RWPE2 (cell line): Measurements from ENCODE around the gene PRTG.

ENCODE experiments used
- ATAC-seq: fragments of 200-7000 bp; cut with Tn5 transposase; 3 replicates; pipeline ENCODE4 v1.9.1; 2021; ENCODE audit warnings: low read depth
- DNase-seq: peaks from one replicate; pipeline ENCODE4 v3.0.0-alpha.2; 2020; ENCODE audit warnings: low spot score
- H3K27ac ChIP-seq: fragments of 450-650 bp; 2 replicates; pipeline ENCODE4 v1.5.1; 2017; ENCODE audit warnings: mild to moderate bottlenecking; ENCODE audit not compliant: poor library complexity, severe bottlenecking
- H3K27me3 ChIP-seq: fragments of 250-450 bp; sonication (Bioruptor Pico); 2 replicates; pipeline ENCODE4 v1.5.1; 2021; ENCODE audit warnings: mild to moderate bottlenecking, moderate library complexity; ENCODE audit not compliant: insufficient read depth, poor library complexity, severe bottlenecking
- H3K36me3 ChIP-seq: fragments of 250-450 bp; sonication (Bioruptor Pico); 2 replicates; pipeline ENCODE4 v1.5.1; 2020; ENCODE audit warnings: low read depth, mild to moderate bottlenecking, moderate library complexity
- H3K4me1 ChIP-seq: fragments of 250-450 bp; sonication (Bioruptor Pico); 2 replicates; pipeline ENCODE4 v1.5.1; 2021; ENCODE audit warnings: mild to moderate bottlenecking, moderate library complexity; ENCODE audit not compliant: insufficient read depth, poor library complexity, severe bottlenecking
- H3K4me3 ChIP-seq: fragments of 250-450 bp; sonication (Bioruptor Pico); 2 replicates; pipeline ENCODE4 v1.5.1; 2021; ENCODE audit warnings: mild to moderate bottlenecking, moderate library complexity; ENCODE audit not compliant: severe bottlenecking
- H3K9me3 ChIP-seq: fragments of 250-450 bp; sonication (Bioruptor Pico); 2 replicates; pipeline ENCODE4 v1.5.1; 2021; ENCODE audit warnings: mild to moderate bottlenecking, moderate library complexity; ENCODE audit not compliant: severe bottlenecking
- TF ChIP-seq, protein P1 (sequence below): fragments of 450-650 bp; IDR thresholded peaks from one replicate; pipeline ENCODE4 v1.5.1; 2017; ENCODE audit warnings: mild to moderate bottlenecking, moderate library complexity; ENCODE audit not compliant: poor library complexity, severe bottlenecking

PRTG gene

DNA sequence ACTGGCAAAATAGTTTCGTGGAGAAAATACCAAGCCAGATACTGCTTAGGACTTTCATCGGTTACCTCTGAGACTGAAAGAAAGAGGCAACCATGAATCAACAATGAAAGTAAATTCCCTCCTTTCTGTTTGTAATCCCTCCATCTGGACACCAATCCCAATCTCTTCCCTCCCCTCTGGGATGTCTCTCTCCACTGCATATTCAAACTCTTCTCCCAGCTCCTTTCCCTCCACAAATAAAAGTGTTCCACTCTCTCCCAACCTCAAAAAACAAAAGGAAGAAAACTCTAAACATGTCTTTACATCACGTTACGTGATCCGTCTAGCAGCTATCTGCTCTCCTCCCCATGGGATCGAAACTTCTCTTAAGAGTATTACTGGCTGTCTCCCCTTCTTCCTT, 55.2 kb downstream of the PRTG start:
- H3K27ac ChIP-seq, result no peak overlapping the region
- ATAC-seq (no peak), DNase-seq (no peak)
- no peak overlapping the region for H3K4me3 ChIP-seq
- H3K36me3 ChIP-seq, result no peaks in the 10 kb centered on the region
- H3K27me3 ChIP-seq, result no peaks in the 10 kb centered on the region
- H3K9me3 ChIP-seq, result no peaks in the 10 kb centered on the region
- TF ChIP-seq, protein P1, sequence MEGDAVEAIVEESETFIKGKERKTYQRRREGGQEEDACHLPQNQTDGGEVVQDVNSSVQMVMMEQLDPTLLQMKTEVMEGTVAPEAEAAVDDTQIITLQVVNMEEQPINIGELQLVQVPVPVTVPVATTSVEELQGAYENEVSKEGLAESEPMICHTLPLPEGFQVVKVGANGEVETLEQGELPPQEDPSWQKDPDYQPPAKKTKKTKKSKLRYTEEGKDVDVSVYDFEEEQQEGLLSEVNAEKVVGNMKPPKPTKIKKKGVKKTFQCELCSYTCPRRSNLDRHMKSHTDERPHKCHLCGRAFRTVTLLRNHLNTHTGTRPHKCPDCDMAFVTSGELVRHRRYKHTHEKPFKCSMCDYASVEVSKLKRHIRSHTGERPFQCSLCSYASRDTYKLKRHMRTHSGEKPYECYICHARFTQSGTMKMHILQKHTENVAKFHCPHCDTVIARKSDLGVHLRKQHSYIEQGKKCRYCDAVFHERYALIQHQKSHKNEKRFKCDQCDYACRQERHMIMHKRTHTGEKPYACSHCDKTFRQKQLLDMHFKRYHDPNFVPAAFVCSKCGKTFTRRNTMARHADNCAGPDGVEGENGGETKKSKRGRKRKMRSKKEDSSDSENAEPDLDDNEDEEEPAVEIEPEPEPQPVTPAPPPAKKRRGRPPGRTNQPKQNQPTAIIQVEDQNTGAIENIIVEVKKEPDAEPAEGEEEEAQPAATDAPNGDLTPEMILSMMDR, result no peak
- no peaks in the 10 kb centered on the region for H3K4me1 ChIP-seq

DNA sequence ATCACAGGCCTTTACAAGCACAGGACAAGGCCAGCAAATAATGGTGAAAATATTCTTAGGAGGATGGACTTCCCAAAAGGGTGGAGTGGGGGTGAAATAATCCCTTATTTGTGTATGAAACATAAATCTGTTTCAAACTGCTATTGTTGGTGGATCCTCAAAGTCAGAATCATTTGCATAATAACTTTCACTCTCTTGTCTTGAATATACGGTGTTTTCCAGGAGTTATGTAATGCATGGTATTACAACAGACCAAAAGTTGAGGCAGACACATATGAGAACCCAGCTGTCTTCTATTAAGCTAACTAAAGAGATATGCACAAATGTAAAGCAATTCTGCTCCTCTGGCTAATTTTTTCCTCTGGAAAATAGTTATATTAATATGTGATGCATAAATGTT, 57.7 kb downstream of the PRTG start:
- DNase-seq, result no peak
- no peaks in the 10 kb centered on the region for H3K4me1 ChIP-seq
- H3K36me3 ChIP-seq, result no peaks in the 10 kb centered on the region
- H3K27ac ChIP-seq, result no peak overlapping the region
- H3K9me3 ChIP-seq, result no peaks in the 10 kb centered on the region
- H3K4me3 ChIP-seq, result no peak overlapping the region
- H3K27me3 ChIP-seq, result no peaks in the 10 kb centered on the region
- TF ChIP-seq, protein P1, result no peak
- no peak for ATAC-seq

DNA sequence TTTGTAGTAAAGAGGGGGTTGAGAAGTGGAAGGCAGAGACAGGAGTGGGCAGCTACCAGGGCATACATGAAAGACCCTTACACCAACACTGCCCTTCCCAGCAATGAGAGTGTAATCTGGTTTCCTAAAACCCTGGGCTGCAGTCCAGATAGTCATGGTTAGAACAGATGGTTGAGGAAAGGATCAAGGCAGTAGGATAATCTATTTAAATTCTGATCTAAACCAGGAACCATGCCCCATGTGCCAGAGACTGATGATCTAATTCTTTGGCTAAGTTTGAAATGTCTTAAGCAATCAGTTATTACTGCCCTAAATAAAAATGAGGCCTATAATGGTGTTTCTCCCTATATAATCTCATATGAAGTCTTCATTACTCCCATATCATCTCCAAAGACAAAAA, 59.6 kb downstream of the PRTG start:
- ATAC-seq (no peak), DNase-seq (no peak)
- Histone ChIP-seq H3K4me3 (no peak overlapping the region), H3K9me3 (no peaks in the 10 kb centered on the region), H3K27ac (no peak overlapping the region), H3K27me3 (no peaks in the 10 kb centered on the region), H3K36me3 (no peaks in the 10 kb centered on the region), H3K4me1 (no peaks in the 10 kb centered on the region)
- TF ChIP-seq, protein P1, result no peak

DNA sequence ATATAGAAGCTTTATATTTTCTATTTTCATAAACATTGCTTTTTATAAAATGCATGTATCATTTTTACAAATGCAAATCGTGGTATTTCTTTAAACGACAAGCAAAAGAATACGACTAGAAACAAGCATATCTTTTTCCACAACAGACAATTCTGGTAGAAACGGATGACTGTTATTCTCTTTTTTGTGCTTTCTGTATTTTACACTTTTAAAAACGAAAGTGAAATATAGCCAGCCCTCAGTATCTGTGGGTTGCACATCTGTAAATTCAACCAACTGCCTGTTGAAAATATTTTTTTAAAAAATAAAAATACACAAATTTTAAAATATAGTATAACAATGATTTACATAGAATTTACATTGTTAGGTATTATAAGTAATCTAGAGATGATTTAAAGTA, 61.3 kb downstream of the PRTG start:
- no peak for ATAC-seq
- TF ChIP-seq, protein P1, result no peak

DNA sequence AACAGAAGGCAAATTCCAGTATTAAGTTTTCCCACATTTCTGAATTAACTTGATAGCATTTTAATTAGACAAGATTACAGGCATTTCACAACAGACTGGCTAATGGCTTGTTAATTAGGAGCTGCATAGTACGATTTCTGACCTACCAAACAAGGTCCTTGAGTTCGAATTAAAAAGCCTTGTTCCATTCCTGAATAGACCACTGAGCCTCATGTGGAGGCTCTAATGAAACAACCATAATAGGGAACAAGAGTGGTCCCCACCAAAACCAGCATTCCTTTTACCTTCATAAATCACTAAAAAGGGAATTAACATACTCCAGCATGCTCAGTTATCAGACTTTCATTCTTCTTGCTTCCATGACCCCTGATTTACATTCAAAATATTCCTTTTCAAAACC, 66.4 kb downstream of the PRTG start:
- Histone ChIP-seq H3K27ac (no peak overlapping the region), H3K9me3 (no peaks in the 10 kb centered on the region)
- no peak for ATAC-seq

More for the DNA sequence above, 61.3 kb downstream of the PRTG start:
- Histone ChIP-seq H3K27ac (no peak overlapping the region), H3K4me3 (no peak overlapping the region), H3K36me3 (no peaks in the 10 kb centered on the region), H3K27me3 (no peaks in the 10 kb centered on the region), H3K4me1 (no peaks in the 10 kb centered on the region), H3K9me3 (no peaks in the 10 kb centered on the region)
- no peak for DNase-seq

More for the DNA sequence above, 66.4 kb downstream of the PRTG start:
- H3K36me3 ChIP-seq, result no peaks in the 10 kb centered on the region
- no peaks in the 10 kb centered on the region for H3K27me3 ChIP-seq
- H3K4me1 ChIP-seq, result no peaks in the 10 kb centered on the region
- H3K4me3 ChIP-seq, result no peak overlapping the region
- TF ChIP-seq, protein P1, result no peak
- no peak for DNase-seq
